ENCODE measurements around the gene LPO.

The LPO gene

DNA sequence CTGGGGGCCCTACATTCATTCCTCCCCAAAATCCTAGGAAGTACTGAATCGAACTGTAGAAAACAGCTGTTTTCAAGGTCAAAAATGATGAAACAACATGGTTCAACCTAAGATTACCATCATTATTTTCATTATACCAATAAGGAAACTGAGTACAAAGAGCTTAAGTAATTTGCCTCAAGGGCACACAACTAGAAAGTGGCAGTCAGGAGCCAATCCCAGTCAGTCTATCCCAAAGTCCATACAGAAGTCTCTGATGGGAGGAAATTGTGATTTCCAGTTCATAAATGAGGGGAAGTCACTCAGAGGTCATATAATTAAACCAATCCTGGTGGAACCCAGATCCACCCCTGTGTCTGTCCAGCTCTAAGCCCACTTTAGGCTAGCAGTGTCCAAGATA lies 8.4 kb downstream of the LPO start:
- TF ChIP-seq, protein P1, sequence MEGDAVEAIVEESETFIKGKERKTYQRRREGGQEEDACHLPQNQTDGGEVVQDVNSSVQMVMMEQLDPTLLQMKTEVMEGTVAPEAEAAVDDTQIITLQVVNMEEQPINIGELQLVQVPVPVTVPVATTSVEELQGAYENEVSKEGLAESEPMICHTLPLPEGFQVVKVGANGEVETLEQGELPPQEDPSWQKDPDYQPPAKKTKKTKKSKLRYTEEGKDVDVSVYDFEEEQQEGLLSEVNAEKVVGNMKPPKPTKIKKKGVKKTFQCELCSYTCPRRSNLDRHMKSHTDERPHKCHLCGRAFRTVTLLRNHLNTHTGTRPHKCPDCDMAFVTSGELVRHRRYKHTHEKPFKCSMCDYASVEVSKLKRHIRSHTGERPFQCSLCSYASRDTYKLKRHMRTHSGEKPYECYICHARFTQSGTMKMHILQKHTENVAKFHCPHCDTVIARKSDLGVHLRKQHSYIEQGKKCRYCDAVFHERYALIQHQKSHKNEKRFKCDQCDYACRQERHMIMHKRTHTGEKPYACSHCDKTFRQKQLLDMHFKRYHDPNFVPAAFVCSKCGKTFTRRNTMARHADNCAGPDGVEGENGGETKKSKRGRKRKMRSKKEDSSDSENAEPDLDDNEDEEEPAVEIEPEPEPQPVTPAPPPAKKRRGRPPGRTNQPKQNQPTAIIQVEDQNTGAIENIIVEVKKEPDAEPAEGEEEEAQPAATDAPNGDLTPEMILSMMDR (IDR thresholded peaks at IDR 0.05; ENCODE audit: low read depth, low read length): no peak
- DNase-seq (ENCODE audit: extremely low read depth, low read depth): no peak

DNA sequence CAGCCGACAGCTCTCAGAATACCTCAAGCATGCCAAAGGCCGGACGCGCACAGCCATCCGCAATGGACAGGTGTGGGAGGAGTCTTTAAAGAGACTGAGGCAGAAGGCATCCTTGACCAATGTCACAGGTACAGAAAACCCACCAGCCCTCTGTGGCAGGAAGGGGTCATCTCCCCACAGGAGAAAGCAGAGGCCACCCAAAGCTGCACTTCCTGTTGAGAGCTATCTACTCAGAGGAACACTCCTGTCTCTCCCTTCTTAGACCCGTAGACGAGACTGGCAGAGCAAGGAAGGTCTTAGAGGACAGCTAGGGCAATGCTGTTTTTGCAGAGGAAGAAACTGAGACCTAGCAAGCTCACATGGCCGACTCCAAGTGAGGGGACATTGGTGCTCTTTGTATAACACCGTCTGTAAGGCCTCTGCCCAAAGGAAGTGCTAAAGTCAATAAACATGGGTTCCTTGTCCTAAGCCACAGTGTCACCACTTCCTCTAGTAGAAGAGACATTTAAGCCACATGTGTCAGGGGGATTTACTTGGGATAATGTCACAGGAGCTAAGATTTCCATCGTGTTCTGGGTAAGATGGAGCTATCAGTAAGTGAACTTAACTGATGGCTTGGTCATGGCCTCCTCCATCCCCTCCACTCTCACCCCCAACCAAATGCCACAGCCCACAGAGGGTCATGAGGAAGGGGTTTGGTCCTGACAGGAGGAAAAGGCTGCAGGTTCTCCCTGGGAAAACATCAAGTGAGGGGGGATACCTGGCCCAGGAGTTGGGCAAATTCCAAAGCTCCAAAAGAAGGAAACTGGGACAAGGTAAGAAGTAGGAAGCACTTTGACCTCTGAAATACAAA lies 9.4 kb downstream of the LPO start:
- no peak for DNase-seq (ENCODE audit: extremely low read depth, low read depth)
- TF ChIP-seq, protein P1 (IDR thresholded peaks at IDR 0.05; ENCODE audit: low read depth, low read length): no peak

DNA sequence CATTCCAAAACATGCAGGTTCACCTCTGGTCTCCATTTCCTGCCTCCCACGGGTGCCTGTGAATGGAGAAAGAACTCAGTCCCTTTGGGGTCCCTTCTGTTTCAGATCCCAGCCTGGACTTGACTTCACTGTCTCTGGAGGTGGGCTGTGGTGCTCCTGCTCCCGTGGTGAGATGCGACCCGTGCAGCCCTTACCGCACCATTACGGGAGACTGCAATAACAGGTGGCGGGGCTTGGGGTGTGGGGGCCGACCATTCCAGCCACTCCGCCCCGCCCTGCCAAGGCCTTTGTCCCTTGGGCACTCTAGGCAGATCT lies 10.5 kb downstream of the LPO start:
- TF ChIP-seq, protein P1 (IDR thresholded peaks at IDR 0.05; ENCODE audit: low read depth, low read length): no peak
- no peak for DNase-seq (ENCODE audit: extremely low read depth, low read depth)

DNA sequence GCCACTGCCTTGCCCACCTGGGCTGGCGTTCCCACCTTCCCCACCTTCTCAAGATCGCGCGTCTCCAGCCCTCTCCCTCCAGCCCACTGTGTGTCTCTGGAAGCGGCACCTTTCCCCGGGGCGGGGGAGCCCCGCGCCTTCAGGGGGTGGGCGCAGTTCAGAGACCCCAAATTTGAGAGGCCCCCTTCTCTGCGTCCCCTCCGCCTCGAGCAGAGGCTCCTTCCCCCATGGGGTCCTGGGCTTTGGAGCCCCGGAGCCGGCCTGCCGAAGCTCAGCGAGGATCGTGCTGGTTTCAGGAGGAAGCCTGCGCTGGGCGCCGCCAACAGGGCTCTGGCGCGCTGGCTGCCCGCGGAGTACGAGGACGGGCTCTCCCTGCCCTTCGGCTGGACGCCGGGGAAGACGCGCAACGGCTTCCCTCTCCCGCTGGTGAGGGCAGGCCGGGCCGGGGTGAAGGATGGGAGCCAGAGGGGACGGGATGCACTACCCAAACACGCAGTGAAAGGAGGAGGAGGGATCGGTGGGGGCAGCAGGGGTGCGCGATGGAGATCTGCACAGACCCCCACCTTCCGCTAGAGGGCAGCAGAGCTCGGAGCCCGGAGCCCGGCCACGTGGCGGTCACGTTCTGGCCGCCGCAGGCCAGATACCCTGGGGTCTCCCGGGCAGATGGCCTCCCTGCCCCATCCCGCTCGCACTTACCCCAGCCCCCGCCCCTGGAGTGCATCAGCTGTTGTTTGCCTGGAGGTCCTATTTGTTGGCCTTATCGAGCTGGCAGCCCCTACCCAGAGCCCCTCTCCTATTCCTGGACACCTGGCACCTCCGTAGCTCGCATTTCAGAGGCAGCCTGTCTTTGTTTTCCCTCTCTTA lies 11.1 kb downstream of the LPO start:
- TF ChIP-seq, protein P1 (IDR thresholded peaks at IDR 0.05; ENCODE audit: low read depth, low read length): peak; percentile 92
- peak; percentile 8 for DNase-seq (ENCODE audit: extremely low read depth, low read depth)

DNA sequence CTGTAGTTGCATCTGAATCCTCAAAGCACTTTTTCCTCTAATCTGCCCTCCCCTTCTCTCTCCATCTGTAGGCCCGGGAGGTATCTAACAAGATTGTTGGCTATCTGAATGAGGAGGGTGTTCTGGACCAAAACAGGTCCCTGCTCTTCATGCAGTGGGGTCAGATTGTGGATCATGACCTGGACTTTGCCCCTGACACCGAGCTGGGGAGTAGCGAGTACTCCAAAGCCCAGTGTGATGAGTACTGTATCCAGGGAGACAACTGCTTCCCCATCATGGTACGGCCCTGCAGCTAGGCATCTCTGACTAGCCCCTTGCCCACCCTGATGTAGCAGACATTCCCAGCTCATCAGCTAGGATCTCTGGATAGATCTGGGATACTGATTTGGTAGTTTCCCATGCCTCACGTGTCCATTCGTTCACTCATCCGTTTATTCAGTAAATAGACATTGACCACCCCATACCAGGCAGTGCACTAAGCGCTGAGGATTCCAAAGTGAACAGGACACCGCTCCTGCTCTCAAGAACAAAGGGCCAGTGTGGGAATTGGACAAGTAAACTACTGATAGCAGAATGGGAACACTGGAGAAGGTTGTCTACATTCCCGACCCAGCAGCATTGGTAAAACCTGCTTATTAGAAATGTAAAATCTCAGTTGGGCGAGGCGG lies 12.1 kb downstream of the LPO start:
- TF ChIP-seq, protein P1 (IDR thresholded peaks at IDR 0.05; ENCODE audit: low read depth, low read length): no peak
- DNase-seq (ENCODE audit: extremely low read depth, low read depth): no peak

DNA sequence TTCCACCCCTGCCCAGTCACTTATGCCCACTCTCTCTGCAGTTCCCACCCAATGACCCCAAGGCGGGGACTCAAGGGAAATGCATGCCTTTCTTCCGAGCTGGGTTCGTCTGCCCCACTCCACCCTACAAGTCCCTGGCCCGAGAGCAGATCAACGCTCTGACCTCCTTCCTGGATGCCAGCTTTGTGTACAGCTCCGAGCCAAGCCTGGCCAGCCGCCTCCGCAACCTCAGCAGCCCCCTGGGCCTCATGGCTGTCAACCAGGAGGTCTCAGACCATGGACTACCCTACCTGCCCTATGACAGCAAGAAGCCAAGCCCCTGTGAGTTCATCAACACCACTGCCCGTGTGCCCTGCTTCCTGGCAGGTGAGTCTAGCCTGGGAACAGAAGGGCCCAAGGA lies 13.8 kb downstream of the LPO start:
- TF ChIP-seq, protein P1 (IDR thresholded peaks at IDR 0.05; ENCODE audit: low read depth, low read length): no peak
- DNase-seq (ENCODE audit: extremely low read depth, low read depth): no peak

Measured in AG09319 (cell line).